H1 (cell line): ENCODE data around the gene NR2F1-AS1.

Experiments used
- BRCA1 ChIP-seq: IDR thresholded peaks from 2 replicates; pipeline ENCODE4 v1.6.1; 2012; ENCODE audit warnings: low read depth, low read length, improper control_type of control experiment
- CHD1 ChIP-seq: IDR thresholded peaks from 2 replicates; pipeline ENCODE4 v1.6.1; 2012; ENCODE audit warnings: low read depth, low read length, improper control_type of control experiment
- EZH2 ChIP-seq: fragments of 200-600 bp; sonication (generic); IDR thresholded peaks from 2 replicates; pipeline ENCODE4 v1.7.1; 2012; ENCODE audit warnings: low read depth, mild to moderate bottlenecking, moderate library complexity, low read length, inconsistent platforms; ENCODE audit not compliant: severe bottlenecking
- GABPA ChIP-seq: IDR thresholded peaks from 2 replicates; pipeline ENCODE4 v1.6.1; 2011; ENCODE audit warnings: mild to moderate bottlenecking, low read length, moderate library complexity, borderline replicate concordance; ENCODE audit not compliant: insufficient read depth
- HDAC6 ChIP-seq: IDR thresholded peaks from one replicate; pipeline ENCODE4 v1.7.1; 2012; ENCODE audit warnings: low read depth, mild to moderate bottlenecking, inconsistent platforms, low read length, moderate library complexity
- JUND ChIP-seq: IDR thresholded peaks from 2 replicates; pipeline ENCODE4 v1.6.1; 2011; ENCODE audit warnings: mild to moderate bottlenecking, improper control_type of control experiment, low read length
- NRF1 ChIP-seq: IDR thresholded peaks from 2 replicates; pipeline ENCODE4 v1.6.1; 2011; ENCODE audit warnings: mild to moderate bottlenecking, low read depth, low read length, improper control_type of control experiment
- POLR2A ChIP-seq, 2 experiments: IDR thresholded peaks; 1 replicate in 1 of 2; 2 replicates in 1 of 2; pipeline ENCODE4 v1.6.1; 2011; ENCODE audit warnings: low read depth in 2 of 2, low read length in 2 of 2, mild to moderate bottlenecking in 2 of 2; ENCODE audit errors: control extremely low read depth in 1 of 2
- POLR2AphosphoS5 ChIP-seq: IDR thresholded peaks from 2 replicates; pipeline ENCODE4 v1.6.1; 2011; ENCODE audit warnings: low read depth, low read length
- RAD21 ChIP-seq, 2 experiments: IDR thresholded peaks in 1 of 2; conservative IDR thresholded peaks in 1 of 2; 2 replicates each; pipeline ENCODE4 v1.6.1; 2011; ENCODE audit warnings: low read depth in 2 of 2, low read length in 2 of 2, improper control_type of control experiment in 1 of 2, inconsistent platforms in 1 of 2, mild to moderate bottlenecking in 1 of 2, moderate library complexity in 1 of 2
- SRF ChIP-seq: IDR thresholded peaks from 2 replicates; pipeline ENCODE4 v1.6.1; 2011; ENCODE audit warnings: mild to moderate bottlenecking, low read depth, low read length, moderate library complexity
- TAF1 ChIP-seq: IDR thresholded peaks from 2 replicates; pipeline ENCODE4 v1.6.1; 2011; ENCODE audit warnings: mild to moderate bottlenecking, low read depth, low read length
- TBP ChIP-seq: IDR thresholded peaks from 2 replicates; pipeline ENCODE4 v1.6.1; 2011; ENCODE audit warnings: low read depth, low read length, improper control_type of control experiment
- TF ChIP-seq, protein P1 (sequence below), 3 experiments: IDR thresholded peaks; 1 replicate in 2 of 3; 2 replicates in 1 of 3; pipeline versions ENCODE4 v1.5.1 to v1.6.1; 2011; ENCODE audit warnings: low read length in 3 of 3, mild to moderate bottlenecking in 3 of 3, inconsistent platforms in 2 of 3, low read depth in 1 of 3, moderate library complexity in 1 of 3; ENCODE audit not compliant: insufficient read depth in 1 of 3; ENCODE audit errors: control extremely low read depth in 1 of 3

DNA sequence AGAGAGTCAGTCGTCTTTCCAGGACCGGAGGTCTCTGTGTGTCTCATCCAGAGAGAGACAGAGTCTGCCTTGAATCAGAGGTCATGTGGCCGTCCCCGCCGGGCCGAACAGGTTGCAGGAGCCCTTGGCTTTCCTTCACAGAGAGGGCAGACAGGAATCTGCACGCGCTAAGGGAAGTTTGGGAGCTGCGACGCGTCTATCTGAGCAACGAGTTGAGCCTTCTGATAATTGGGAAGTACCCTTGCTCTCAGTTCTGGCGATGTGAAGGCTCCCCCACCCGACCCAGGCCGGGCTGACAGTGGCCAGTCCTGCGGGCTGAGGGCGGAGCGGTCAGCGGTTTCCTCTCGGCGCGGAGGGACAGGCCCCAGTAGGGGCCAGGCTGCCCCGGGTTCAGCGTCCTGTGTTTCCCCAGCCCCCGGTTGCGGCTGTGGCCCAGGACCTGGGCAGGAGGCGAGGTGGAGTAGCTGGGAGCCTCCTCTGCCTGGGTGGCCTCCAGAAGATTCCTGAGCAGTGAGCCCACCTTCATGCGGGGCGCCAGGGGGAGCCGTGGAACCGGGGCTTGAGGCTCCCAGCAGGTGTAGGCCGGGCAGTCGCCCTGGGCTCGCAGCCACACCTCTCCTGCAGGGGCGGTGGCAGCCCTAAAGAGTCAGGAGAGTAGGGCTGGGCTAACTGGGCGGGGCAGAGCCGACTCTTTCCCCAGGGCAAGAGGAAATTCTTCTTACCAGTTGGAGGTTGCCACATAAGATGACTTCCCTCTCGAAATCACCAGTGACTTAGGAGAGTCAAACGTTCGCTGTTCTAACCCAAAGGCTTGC lies 15.9 kb upstream of the NR2F1-AS1 start:
- TF ChIP-seq, protein P1, sequence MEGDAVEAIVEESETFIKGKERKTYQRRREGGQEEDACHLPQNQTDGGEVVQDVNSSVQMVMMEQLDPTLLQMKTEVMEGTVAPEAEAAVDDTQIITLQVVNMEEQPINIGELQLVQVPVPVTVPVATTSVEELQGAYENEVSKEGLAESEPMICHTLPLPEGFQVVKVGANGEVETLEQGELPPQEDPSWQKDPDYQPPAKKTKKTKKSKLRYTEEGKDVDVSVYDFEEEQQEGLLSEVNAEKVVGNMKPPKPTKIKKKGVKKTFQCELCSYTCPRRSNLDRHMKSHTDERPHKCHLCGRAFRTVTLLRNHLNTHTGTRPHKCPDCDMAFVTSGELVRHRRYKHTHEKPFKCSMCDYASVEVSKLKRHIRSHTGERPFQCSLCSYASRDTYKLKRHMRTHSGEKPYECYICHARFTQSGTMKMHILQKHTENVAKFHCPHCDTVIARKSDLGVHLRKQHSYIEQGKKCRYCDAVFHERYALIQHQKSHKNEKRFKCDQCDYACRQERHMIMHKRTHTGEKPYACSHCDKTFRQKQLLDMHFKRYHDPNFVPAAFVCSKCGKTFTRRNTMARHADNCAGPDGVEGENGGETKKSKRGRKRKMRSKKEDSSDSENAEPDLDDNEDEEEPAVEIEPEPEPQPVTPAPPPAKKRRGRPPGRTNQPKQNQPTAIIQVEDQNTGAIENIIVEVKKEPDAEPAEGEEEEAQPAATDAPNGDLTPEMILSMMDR (IDR thresholded peaks at IDR 0.05; ENCODE audit: control extremely low read depth in 1 of 3, insufficient read depth in 1 of 3, low read depth in 1 of 3, low read length in 3 of 3), result peak; percentile 31 to 49 (median 42)
- TF ChIP-seq RAD21 (IDR thresholded peaks at IDR 0.05 in 1 of 2, conservative IDR thresholded peaks at IDR 0.05 in 1 of 2; ENCODE audit: low read depth in 2 of 2, low read length in 2 of 2) (peak; percentile 61 to 69), TBP (no peak), TAF1 (no peak), BRCA1 (no peak), SRF (no peak), GABPA (no peak), POLR2A (IDR thresholded peaks at IDR 0.05; ENCODE audit: control extremely low read depth in 1 of 2, low read depth in 2 of 2, low read length in 2 of 2) (no peak), EZH2 (peak; percentile 79), JUND (no peak), POLR2AphosphoS5 (no peak), CHD1 (no peak), NRF1 (no peak), HDAC6 (no peak)
